Gastrocnemius medialis (tissue), 4 donors: ENCODE measurements around the gene NUBPL.

Experiments
- CTCF ChIP-seq, 5 experiments: fragments of 450-650 bp in 3 of 5; fragments of 200-600 bp in 2 of 5; sonication (generic) in 2 of 5; IDR thresholded peaks in 4 of 5; conservative IDR thresholded peaks in 1 of 5; 1 replicate in 4 of 5; 2 replicates in 1 of 5; pipeline ENCODE4 v1.5.1; 2016 to 2019; ENCODE audit warnings: antibody characterized with exemption in 5 of 5, mild to moderate bottlenecking in 3 of 5, moderate library complexity in 3 of 5
- POLR2A ChIP-seq, 2 donors: fragments of 450-650 bp; IDR thresholded peaks; one replicate each; pipeline ENCODE4 v1.6.1; 2017; ENCODE audit warnings: antibody characterized with exemption in 2 of 2, mild to moderate bottlenecking in 2 of 2, moderate library complexity in 2 of 2

DNA sequence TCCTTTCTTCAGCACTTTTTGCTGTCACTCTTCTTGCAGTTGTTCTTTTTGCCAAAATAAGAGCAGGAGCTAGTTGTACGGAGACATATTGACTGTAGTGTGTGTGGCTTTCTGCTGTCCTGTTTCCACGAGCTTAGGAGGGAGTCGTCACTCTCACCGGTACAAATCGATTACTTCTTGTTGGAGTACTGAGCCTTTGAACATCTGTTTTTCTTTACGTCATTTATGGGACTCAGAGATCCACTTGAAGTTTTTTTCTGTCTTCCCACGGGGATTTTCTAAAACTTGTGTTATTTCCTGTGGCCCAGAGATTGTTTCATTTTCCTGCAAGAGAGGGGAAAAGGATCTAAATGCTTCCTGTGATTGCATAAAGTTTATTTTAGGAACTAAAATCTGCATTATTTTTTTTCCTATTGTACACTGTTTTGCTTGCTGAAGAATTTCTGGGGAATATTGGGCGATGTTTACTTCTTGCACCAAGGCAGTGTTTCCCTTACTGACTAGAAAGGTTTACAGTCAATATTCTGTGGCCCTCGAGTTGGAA lies 316.1 kb downstream of the NUBPL start:
- TF ChIP-seq CTCF (IDR thresholded peaks at IDR 0.05 in 4 of 5, conservative IDR thresholded peaks at IDR 0.05 in 1 of 5) (no peak), POLR2A (IDR thresholded peaks at IDR 0.05) (no peak)
